HFFc6 (cell line): Measurements from ENCODE around the gene NFE2L1. TPM values are rescaled to one million over a fixed set of nuclear protein-coding genes. Genes with fewer than 3 reads are reported as not detected.

Experiments
- DNase-seq: peaks from one replicate; pipeline ENCODE4 v3.0.0-alpha.2; 2018
- H3K27ac Mint-ChIP-seq: 2 replicates; pipeline ENCODE4 v1.8.0; 2020; ENCODE audit warnings: mild to moderate bottlenecking, mixed read lengths
- H3K27me3 Mint-ChIP-seq: 2 replicates; pipeline ENCODE4 v1.8.0; 2021; ENCODE audit warnings: mild to moderate bottlenecking, moderate library complexity, mixed read lengths; ENCODE audit not compliant: insufficient read depth
- H3K36me3 Mint-ChIP-seq: 2 replicates; pipeline ENCODE4 v1.8.0; 2021; ENCODE audit warnings: low read depth, mixed read lengths
- H3K4me1 Mint-ChIP-seq: 2 replicates; pipeline ENCODE4 v1.8.0; 2020; ENCODE audit warnings: low read depth, mixed read lengths
- H3K4me3 Mint-ChIP-seq: 2 replicates; pipeline ENCODE4 v1.8.0; 2020; ENCODE audit warnings: mild to moderate bottlenecking, moderate library complexity, mixed read lengths
- H3K9me3 Mint-ChIP-seq: 2 replicates; pipeline ENCODE4 v1.8.0; 2020; ENCODE audit warnings: mild to moderate bottlenecking, mixed read lengths
- CTCF ChIP-seq: fragments of 200-600 bp; sonication (generic); IDR thresholded peaks from 2 replicates; pipeline ENCODE4 v1.5.0; 2021; ENCODE audit warnings: antibody characterized with exemption, mild to moderate bottlenecking
- total RNA-seq, 6 experiments: library from RNA; stranded (reverse); fragmentation: NEBNext Ultra II Directional; extraction: Animal tissue kit (Norgen Biotek cat#: 25700); gene quantifications; 2 replicates in 1 of 6; 3 replicates in 5 of 6; pipeline ENCODE4 v1.2.3, GENCODE V29; 2021

Gene NFE2L1
- total RNA-seq, 6 experiments from 2014 or later, result 181 to 207 (median 193) TPM

- H3K4me3 Mint-ChIP-seq, result peak overlapping the region; percentile 92
- H3K4me1 Mint-ChIP-seq, result peaks cover 20% of the 10 kb centered on the region
- H3K27me3 Mint-ChIP-seq, result peaks cover 2% of the 10 kb centered on the region
- peak overlapping the region; percentile 97 for H3K27ac Mint-ChIP-seq
- no peaks in the 10 kb centered on the region for H3K9me3 Mint-ChIP-seq
- no peaks in the 10 kb centered on the region for H3K36me3 Mint-ChIP-seq
- no peak for DNase-seq
- TF ChIP-seq CTCF, result no peak
Observed at GRCh38 chr17:48037838-48038323, 10.3 kb upstream of the NFE2L1 start.

- no peak for TF ChIP-seq CTCF
- Mint-ChIP-seq H3K4me1 (peaks cover 27% of the 10 kb centered on the region), H3K27ac (peak overlapping the region; percentile 97; the same call in 1 of the 2 replicates), H3K36me3 (no peaks in the 10 kb centered on the region), H3K27me3 (peaks cover 2% of the 10 kb centered on the region), H3K9me3 (no peaks in the 10 kb centered on the region), H3K4me3 (peak overlapping the region; percentile 92)
- no peak for DNase-seq
Observed at GRCh38 chr17:48038687-48039086, 9.5 kb upstream of the NFE2L1 start.

GRCh38 chr17:48043176-48043575 lies 5.0 kb upstream of the NFE2L1 start:
- no peak for TF ChIP-seq CTCF
- no peaks in the 10 kb centered on the region for H3K9me3 Mint-ChIP-seq
- peaks cover 7% of the 10 kb centered on the region; the same call in 1 of the 2 replicates for H3K36me3 Mint-ChIP-seq
- H3K4me3 Mint-ChIP-seq, result no peak overlapping the region
- H3K4me1 Mint-ChIP-seq, result peaks cover 45% of the 10 kb centered on the region
- DNase-seq, result no peak
- no peak overlapping the region for H3K27ac Mint-ChIP-seq
- peaks cover 5% of the 10 kb centered on the region for H3K27me3 Mint-ChIP-seq

- peaks cover 48% of the 10 kb centered on the region for H3K4me1 Mint-ChIP-seq
- H3K4me3 Mint-ChIP-seq, result no peak overlapping the region
- no peaks in the 10 kb centered on the region for H3K9me3 Mint-ChIP-seq
- no peak for DNase-seq
- peaks cover 7% of the 10 kb centered on the region; the same call in 1 of the 2 replicates for H3K36me3 Mint-ChIP-seq
- TF ChIP-seq CTCF, result no peak
- peaks cover 5% of the 10 kb centered on the region for H3K27me3 Mint-ChIP-seq
- no peak overlapping the region for H3K27ac Mint-ChIP-seq
Observed at GRCh38 chr17:48044851-48045250, 3.3 kb upstream of the NFE2L1 start.

- 0 out of 2 replicates have a peak overlapping the region, but pooled peaks have one; percentile 11 for H3K27ac Mint-ChIP-seq
- H3K36me3 Mint-ChIP-seq, result peaks cover 9% of the 10 kb centered on the region
- peaks cover 54% of the 10 kb centered on the region for H3K4me1 Mint-ChIP-seq
- H3K9me3 Mint-ChIP-seq, result no peaks in the 10 kb centered on the region
- DNase-seq, result no peak
- peaks cover 5% of the 10 kb centered on the region for H3K27me3 Mint-ChIP-seq
- no peak for TF ChIP-seq CTCF
- H3K4me3 Mint-ChIP-seq, result no peak overlapping the region
Observed at GRCh38 chr17:48045316-48046001, 2.7 kb upstream of the NFE2L1 start.
